ENCODE data around the gene FSTL5.

Gene FSTL5

GRCh38 chr4:162038112-162038511 lies 125.7 kb downstream of the FSTL5 start:
- H3K27ac Mint-ChIP-seq, result no peak overlapping the region
- no peaks in the 10 kb centered on the region for H3K27me3 Mint-ChIP-seq
- no peak for ATAC-seq
- no peak for DNase-seq
- no peaks in the 10 kb centered on the region for H3K4me1 Mint-ChIP-seq
- H3K4me3 Mint-ChIP-seq, result no peak overlapping the region
- no peaks in the 10 kb centered on the region for H3K36me3 Mint-ChIP-seq (ENCODE audit: low read depth)
- H3K9me3 Mint-ChIP-seq, result no peaks in the 10 kb centered on the region

GRCh38 chr4:162017863-162018262 lies 145.9 kb downstream of the FSTL5 start:
- Mint-ChIP-seq H3K4me1 (no peaks in the 10 kb centered on the region), H3K36me3 (ENCODE audit: low read depth) (no peaks in the 10 kb centered on the region), H3K27me3 (no peaks in the 10 kb centered on the region), H3K27ac (no peak overlapping the region), H3K9me3 (no peaks in the 10 kb centered on the region), H3K4me3 (no peak overlapping the region)
- DNase-seq (no peak), ATAC-seq (no peak)

DNA sequence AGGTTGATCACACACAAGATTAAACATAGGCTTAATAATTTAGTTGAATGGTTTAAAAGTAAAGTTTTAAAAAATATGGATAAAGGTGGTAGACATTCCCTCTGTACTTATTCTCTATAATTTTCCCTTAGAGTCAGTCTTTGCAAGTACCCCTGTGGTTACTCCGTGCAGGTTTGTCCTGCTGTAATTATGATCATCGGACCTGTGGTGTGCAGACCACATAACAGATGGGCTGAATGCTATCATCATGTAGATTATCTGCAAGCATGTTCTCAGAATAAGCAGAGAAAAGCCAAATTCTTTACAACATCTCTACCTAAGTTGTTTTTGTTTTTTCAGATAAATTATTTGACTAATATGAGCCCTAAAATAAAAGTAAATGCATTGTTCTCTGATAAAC lies 146.8 kb downstream of the FSTL5 start:
- Mint-ChIP-seq H3K36me3 (ENCODE audit: low read depth) (no peaks in the 10 kb centered on the region), H3K27me3 (no peaks in the 10 kb centered on the region), H3K4me3 (no peak overlapping the region), H3K27ac (no peak overlapping the region), H3K9me3 (no peaks in the 10 kb centered on the region), H3K4me1 (no peaks in the 10 kb centered on the region)
- ATAC-seq (no peak), DNase-seq (no peak)

GRCh38 chr4:162016219-162016618 lies 147.6 kb downstream of the FSTL5 start:
- no peak for ATAC-seq
- Mint-ChIP-seq H3K4me3 (no peak overlapping the region), H3K9me3 (no peaks in the 10 kb centered on the region), H3K36me3 (ENCODE audit: low read depth) (no peaks in the 10 kb centered on the region), H3K27ac (no peak overlapping the region), H3K4me1 (no peaks in the 10 kb centered on the region), H3K27me3 (no peaks in the 10 kb centered on the region)
- DNase-seq, result no peak

DNA sequence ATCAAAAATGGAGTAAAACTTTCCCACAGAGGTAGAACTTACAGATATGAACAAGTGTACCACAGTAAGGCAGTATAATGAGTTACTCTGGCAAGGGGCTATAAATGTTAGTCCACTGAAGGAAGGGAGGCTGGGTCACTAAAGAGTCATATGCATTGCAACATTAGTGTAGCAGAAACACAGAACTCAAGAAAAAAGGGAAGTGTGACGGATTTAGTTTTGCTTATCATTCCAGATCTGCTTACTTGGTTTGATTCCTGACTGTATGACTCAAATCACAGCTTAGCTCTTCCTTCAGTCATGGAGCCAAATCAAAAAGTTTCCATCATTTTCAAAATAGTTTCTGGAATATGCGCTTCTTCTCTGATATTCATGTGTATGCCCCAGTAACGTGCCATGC lies 148.7 kb downstream of the FSTL5 start:
- H3K27me3 Mint-ChIP-seq, result no peaks in the 10 kb centered on the region
- H3K9me3 Mint-ChIP-seq, result no peaks in the 10 kb centered on the region
- H3K4me1 Mint-ChIP-seq, result no peaks in the 10 kb centered on the region
- H3K36me3 Mint-ChIP-seq (ENCODE audit: low read depth), result no peaks in the 10 kb centered on the region
- no peak for ATAC-seq
- DNase-seq, result no peak
- no peak overlapping the region for H3K27ac Mint-ChIP-seq
- no peak overlapping the region for H3K4me3 Mint-ChIP-seq

DNA sequence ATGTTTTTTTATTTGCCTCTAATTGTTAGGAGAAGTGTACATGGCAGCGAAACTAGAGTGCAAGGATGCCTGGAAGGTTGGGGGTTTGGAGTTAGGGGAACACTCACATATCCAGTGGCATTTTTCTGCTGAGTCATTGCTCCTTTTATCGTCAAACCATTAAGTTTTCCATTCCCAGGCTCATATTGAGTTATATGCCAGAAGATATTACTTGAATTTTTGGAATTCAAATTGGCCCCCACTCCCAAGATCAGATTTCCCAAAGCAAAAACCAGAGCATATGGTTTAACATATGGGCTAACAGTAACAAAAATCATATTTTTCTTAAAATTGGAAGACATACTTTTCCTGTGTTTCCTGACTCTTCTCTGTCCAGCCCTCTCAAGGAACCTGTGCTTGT lies 152.7 kb downstream of the FSTL5 start:
- H3K4me3 Mint-ChIP-seq, result no peak overlapping the region
- ATAC-seq, result no peak
- no peaks in the 10 kb centered on the region for H3K36me3 Mint-ChIP-seq (ENCODE audit: low read depth)
- no peak for DNase-seq
- no peaks in the 10 kb centered on the region for H3K9me3 Mint-ChIP-seq
- no peaks in the 10 kb centered on the region for H3K27me3 Mint-ChIP-seq
- no peaks in the 10 kb centered on the region for H3K4me1 Mint-ChIP-seq
- no peak overlapping the region for H3K27ac Mint-ChIP-seq

DNA sequence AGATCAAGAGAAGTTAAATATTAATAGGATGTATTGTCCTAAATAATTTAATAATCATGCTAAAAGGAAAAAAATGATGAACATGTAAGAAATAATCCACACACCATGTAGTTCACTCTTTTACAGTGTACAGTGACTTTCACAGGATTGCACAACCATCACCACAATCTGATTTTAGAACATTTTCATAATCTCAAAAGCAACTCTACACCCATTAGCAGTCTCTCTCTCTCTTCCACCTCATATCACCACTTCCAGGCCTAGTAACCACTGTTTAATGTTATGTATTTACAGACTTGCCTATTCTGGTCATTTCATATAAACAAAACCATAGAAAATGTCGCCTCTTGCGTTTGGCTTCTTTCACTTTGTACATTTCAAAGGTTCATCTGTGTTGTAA lies 153.4 kb downstream of the FSTL5 start:
- Mint-ChIP-seq H3K4me1 (no peaks in the 10 kb centered on the region), H3K9me3 (no peaks in the 10 kb centered on the region), H3K27me3 (no peaks in the 10 kb centered on the region), H3K4me3 (no peak overlapping the region), H3K36me3 (ENCODE audit: low read depth) (no peaks in the 10 kb centered on the region), H3K27ac (no peak overlapping the region)
- ATAC-seq (no peak), DNase-seq (no peak)

- peaks cover 14% of the 10 kb centered on the region for H3K9me3 Mint-ChIP-seq
- H3K27ac Mint-ChIP-seq, result no peak overlapping the region
- no peaks in the 10 kb centered on the region for H3K36me3 Mint-ChIP-seq (ENCODE audit: low read depth)
- no peaks in the 10 kb centered on the region for H3K4me1 Mint-ChIP-seq
- DNase-seq (no peak), ATAC-seq (no peak)
- H3K27me3 Mint-ChIP-seq, result no peaks in the 10 kb centered on the region
- H3K4me3 Mint-ChIP-seq, result no peak overlapping the region
Observed at GRCh38 chr4:161992317-161992716, 171.5 kb downstream of the FSTL5 start.

DNA sequence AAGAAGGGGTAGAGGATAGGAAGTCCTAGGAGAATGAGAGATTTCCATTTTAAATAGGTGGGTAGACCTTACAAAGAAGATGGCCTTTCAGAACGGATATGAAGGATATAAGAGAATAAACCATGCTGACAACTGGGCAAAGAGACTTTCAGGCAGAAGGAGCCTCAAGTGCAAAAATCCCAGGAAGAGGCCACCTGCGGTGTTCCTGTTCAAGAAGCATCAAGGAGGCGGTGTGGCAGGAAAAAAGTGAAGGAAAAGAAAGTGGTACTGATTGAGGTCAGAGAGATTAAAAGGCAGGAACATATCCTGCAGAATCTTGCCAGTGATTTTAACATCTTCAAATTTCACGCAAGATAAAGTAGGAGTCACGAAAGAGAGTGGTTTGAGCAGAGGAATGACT lies 172.0 kb downstream of the FSTL5 start:
- peaks cover 14% of the 10 kb centered on the region for H3K9me3 Mint-ChIP-seq
- no peak overlapping the region for H3K4me3 Mint-ChIP-seq

DNA sequence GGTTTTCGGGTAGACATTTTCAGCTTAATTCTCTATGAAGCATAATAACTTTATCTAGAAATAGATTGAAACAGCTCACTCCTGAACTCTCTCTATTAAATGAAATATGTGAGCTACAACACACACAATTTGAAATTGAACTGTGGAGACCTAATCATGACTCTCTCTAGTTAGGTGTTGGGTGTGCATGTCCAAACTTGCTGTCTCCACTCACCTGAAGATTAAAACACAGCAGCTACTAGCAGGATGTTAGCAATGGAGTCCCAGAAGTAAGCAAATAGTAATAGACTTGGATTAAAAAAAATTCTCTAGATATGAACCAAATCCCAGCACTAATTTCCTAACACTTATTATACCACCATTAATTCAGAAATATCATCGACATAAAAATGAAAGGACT lies 173.1 kb downstream of the FSTL5 start:
- H3K36me3 Mint-ChIP-seq (ENCODE audit: low read depth), result no peaks in the 10 kb centered on the region
- ATAC-seq (no peak), DNase-seq (no peak)
- peaks cover 14% of the 10 kb centered on the region for H3K9me3 Mint-ChIP-seq
- no peaks in the 10 kb centered on the region for H3K27me3 Mint-ChIP-seq
- no peak overlapping the region for H3K4me3 Mint-ChIP-seq
- no peaks in the 10 kb centered on the region for H3K4me1 Mint-ChIP-seq
- H3K27ac Mint-ChIP-seq, result no peak overlapping the region

More for the DNA sequence above, 172.0 kb downstream of the FSTL5 start:
- no peak for DNase-seq
- no peak overlapping the region for H3K27ac Mint-ChIP-seq
- no peaks in the 10 kb centered on the region for H3K27me3 Mint-ChIP-seq
- no peaks in the 10 kb centered on the region for H3K4me1 Mint-ChIP-seq
- no peak for ATAC-seq
- H3K36me3 Mint-ChIP-seq (ENCODE audit: low read depth), result no peaks in the 10 kb centered on the region

- ATAC-seq, result no peak
- no peak overlapping the region for H3K27ac Mint-ChIP-seq
- DNase-seq, result no peak
- no peaks in the 10 kb centered on the region for H3K27me3 Mint-ChIP-seq
- no peaks in the 10 kb centered on the region for H3K4me1 Mint-ChIP-seq
- H3K36me3 Mint-ChIP-seq (ENCODE audit: low read depth), result no peaks in the 10 kb centered on the region
- no peak overlapping the region for H3K4me3 Mint-ChIP-seq
- peaks cover 14% of the 10 kb centered on the region for H3K9me3 Mint-ChIP-seq
Observed at GRCh38 chr4:161988946-161989345, 174.9 kb downstream of the FSTL5 start.

GRCh38 chr4:161987611-161988010 lies 176.2 kb downstream of the FSTL5 start:
- H3K4me1 Mint-ChIP-seq, result no peaks in the 10 kb centered on the region
- H3K4me3 Mint-ChIP-seq, result no peak overlapping the region
- no peaks in the 10 kb centered on the region for H3K36me3 Mint-ChIP-seq (ENCODE audit: low read depth)
- no peaks in the 10 kb centered on the region for H3K27me3 Mint-ChIP-seq
- H3K27ac Mint-ChIP-seq, result no peak overlapping the region
- ATAC-seq (no peak), DNase-seq (no peak)
- H3K9me3 Mint-ChIP-seq, result peaks cover 14% of the 10 kb centered on the region

DNA sequence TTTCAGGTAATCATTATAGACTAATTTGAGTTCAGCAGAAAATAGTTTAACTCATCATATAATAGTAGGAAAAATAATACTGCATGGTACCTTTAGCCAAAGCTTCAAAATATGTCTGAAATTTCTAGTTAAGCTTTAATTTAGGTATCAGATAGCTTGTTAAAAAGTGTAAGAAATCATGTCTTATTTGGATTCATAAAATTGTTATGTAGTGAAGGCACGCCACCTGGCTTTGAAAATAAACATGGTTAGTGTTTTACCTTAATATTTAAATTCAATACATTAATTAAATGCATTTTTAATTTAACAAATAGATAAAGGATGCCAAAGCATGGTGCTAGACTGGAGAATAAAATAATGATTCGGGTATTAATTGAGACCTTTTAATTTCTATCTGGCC lies 211.4 kb downstream of the FSTL5 start:
- H3K36me3 Mint-ChIP-seq (ENCODE audit: low read depth), result no peaks in the 10 kb centered on the region
- no peaks in the 10 kb centered on the region for H3K27me3 Mint-ChIP-seq
- H3K27ac Mint-ChIP-seq, result no peak overlapping the region
- ATAC-seq (no peak), DNase-seq (no peak)
- H3K4me1 Mint-ChIP-seq, result no peaks in the 10 kb centered on the region
- H3K4me3 Mint-ChIP-seq, result no peak overlapping the region
- peaks cover 5% of the 10 kb centered on the region for H3K9me3 Mint-ChIP-seq

DNA sequence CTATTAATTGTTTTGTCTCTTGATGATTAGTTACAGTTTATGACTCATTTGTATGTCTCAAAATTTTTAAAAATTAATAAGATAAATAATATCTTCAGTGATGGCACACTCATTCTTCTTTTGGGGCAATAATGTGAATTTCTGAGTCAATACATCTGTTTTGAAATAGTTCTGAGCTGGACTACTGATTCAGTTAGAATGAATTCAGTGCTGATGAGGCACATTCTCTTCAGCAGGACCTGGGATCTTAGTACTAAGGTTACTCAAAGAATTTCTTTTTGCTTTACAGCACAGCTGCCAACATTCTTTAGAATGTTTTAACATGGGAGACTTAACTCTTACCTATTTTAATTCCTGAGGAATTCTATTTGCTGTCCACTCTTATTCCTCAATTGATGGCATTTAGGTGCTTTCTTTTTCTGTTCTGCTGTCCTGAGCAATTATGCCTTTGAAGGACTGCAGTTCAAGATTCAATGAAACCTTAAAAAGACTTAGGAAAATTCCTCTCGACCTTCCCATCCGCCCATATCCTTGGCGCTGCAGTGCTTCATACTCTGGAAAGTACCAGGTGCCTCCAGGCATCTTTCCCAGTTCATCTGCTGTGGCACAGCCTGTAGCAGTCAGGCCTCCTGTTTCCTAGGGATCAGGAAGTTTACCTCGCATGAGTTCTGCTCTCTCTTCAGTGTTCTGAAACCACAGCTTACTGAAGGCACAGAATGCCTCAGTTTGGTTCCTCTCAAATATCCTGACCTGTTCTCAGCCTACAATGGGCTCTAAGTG lies 213.7 kb downstream of the FSTL5 start:
- ATAC-seq (no peak), DNase-seq (no peak)
- no peaks in the 10 kb centered on the region for H3K27me3 Mint-ChIP-seq
- H3K27ac Mint-ChIP-seq, result no peak overlapping the region
- no peak overlapping the region for H3K4me3 Mint-ChIP-seq
- no peaks in the 10 kb centered on the region for H3K4me1 Mint-ChIP-seq
- H3K9me3 Mint-ChIP-seq, result peaks cover 11% of the 10 kb centered on the region
- no peaks in the 10 kb centered on the region for H3K36me3 Mint-ChIP-seq (ENCODE audit: low read depth)

GRCh38 chr4:161948026-161948770 lies 215.6 kb downstream of the FSTL5 start:
- Mint-ChIP-seq H3K4me1 (no peaks in the 10 kb centered on the region), H3K27ac (no peak overlapping the region), H3K9me3 (peaks cover 14% of the 10 kb centered on the region), H3K36me3 (ENCODE audit: low read depth) (no peaks in the 10 kb centered on the region), H3K4me3 (no peak overlapping the region), H3K27me3 (no peaks in the 10 kb centered on the region)
- ATAC-seq (no peak), DNase-seq (no peak)

All from activated naive CD8-positive, alpha-beta T cell treated with anti-CD3 and anti-CD28 coated beads, Interleukin-2, amount 50 U/mL, for 24 hours (primary cell).